GM18951 (cell line): Measurements from ENCODE around the gene CATSPERZ.
"Not testable (repeated sequence)": the region's sequence is repeated elsewhere in the genome, so short reads cannot be mapped to it uniquely, and the experiment has no call there.

Experiments
- POLR2A ChIP-seq: IDR thresholded peaks from 4 replicates; pipeline ENCODE4 v1.6.1; 2011; ENCODE audit warnings: mild to moderate bottlenecking; ENCODE audit not compliant: insufficient read length, insufficient read depth; ENCODE audit errors: extremely low read depth
- in situ Hi-C: fragments of 300-500 bp; cut with MboI; formaldehyde crosslinking; loops from one replicate; pipeline ENCODE4 v1.12.0; 2022; ENCODE audit warnings: low sequenced_read_pairs, mixed read lengths, inconsistent platforms; ENCODE audit not compliant: unreplicated experiment

CATSPERZ gene

DNA sequence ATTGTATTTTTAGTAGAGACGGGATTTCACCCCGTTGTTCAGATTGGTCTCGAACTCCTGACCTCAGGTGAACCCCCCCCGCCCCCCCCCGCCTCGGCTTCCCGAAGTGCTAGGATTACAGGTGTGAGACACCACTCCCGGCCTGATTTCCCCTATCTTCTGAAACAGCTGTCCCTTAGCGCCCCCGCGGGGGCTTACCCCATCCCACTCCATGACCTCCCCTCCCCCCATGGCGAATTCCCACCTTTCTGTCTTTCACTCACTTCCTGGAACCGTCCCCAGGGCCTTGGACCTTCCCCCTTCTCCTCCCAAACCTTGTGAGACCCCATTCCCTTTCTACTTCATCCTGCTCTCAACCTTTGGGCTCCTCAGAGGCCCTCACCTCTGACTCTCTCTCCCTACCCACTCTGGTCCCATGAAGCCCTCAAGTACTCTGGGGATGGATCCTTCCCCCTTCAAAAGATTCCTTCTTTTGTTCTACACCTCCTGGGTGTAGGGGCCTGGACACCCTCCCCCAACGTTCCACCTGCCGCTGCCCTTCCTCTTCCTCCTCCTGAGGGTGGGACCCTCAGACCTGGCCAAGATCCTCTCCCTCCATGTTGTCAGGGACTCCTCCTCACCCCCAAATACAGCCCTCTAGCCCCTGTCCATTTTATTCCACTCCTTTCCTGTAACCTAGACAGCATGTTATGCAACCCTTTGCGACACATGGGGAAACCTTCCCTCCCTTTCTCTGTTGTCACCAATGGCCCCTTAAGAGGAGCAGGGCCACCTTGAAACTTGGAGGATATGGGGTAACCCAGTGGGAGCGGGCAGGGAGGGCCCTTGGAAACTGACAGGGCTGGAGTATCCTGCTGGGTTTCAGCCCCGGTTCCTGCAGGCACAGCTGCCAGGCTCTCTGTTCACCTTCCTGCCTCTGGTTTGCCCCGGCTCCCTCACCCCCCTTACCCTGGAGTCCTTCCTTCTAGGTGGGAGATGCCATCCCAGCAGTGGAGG is 18.9 kb downstream of the CATSPERZ start:
- TF ChIP-seq POLR2A: no peak

GRCh38 chr11:64320556-64320955 is 20.4 kb downstream of the CATSPERZ start:
- in situ Hi-C loops: no loop called here
- no peak for TF ChIP-seq POLR2A

More for the DNA sequence above, 18.9 kb downstream of the CATSPERZ start:
- in situ Hi-C loops: no loop called here

- in situ Hi-C loops: no loop called here
- no peak for TF ChIP-seq POLR2A
Measured at GRCh38 chr11:64321026-64321425, 20.9 kb downstream of the CATSPERZ start.

GRCh38 chr11:64321533-64321932 is 21.4 kb downstream of the CATSPERZ start:
- TF ChIP-seq POLR2A: no peak
- in situ Hi-C loops: no loop called here

- no peak for TF ChIP-seq POLR2A
- in situ Hi-C loops: no loop called here
Measured at GRCh38 chr11:64322925-64323260, 22.7 kb downstream of the CATSPERZ start.

- in situ Hi-C loops: no loop called here
- no peak for TF ChIP-seq POLR2A
Measured at GRCh38 chr11:64323373-64323772, 23.2 kb downstream of the CATSPERZ start.

GRCh38 chr11:64323984-64324383 is 23.8 kb downstream of the CATSPERZ start:
- in situ Hi-C loops: not testable (repeated sequence)

GRCh38 chr11:64324692-64325469 is 24.7 kb downstream of the CATSPERZ start:
- in situ Hi-C loops: no loop called here

DNA sequence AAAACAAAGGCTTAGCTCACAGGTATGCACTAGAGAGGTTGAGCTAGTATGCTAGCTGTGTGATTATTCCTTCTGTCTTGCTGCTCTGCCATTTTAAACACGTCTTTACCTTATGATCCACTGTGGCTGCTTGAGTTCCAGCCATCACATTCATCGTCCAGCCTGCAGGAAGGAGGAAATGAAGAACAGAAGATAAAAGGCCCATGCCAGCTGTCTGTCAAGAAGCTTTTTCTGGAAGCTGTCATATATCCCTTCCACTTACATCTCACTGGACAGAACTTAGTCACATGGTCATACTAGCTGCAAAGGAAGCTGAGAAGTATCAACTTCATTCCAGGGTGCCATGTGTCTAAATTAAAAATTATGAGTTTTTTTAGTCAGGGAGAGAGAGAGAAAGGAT is 27.2 kb downstream of the CATSPERZ start:
- in situ Hi-C loops: no loop called here
- TF ChIP-seq POLR2A: no peak

More at GRCh38 chr11:64324692-64325469, 24.7 kb downstream of the CATSPERZ start:
- no peak for TF ChIP-seq POLR2A

- in situ Hi-C loops: no loop called here
- TF ChIP-seq POLR2A: no peak
Measured at GRCh38 chr11:64327993-64328392, 27.8 kb downstream of the CATSPERZ start.

DNA sequence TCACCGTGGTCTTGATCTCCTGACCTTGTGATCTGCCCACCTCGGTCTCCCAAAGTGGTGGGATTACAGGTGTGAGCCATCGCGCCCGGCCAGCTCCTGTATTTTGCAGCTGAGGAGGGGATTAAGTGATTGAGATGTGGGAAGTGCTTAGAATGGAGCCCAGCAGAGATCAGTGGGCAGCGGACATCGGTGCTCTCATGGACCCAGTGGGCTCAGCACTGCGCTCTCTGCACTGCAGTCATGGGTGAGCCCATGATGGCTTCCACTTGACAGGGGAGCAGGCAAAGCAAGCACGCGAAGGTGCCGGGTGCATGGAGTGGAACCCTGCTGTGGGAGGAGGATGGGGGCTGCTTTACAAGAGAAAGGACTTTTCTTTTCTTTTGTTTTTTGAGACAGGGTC is 30.7 kb downstream of the CATSPERZ start:
- in situ Hi-C loops: no loop called here

DNA sequence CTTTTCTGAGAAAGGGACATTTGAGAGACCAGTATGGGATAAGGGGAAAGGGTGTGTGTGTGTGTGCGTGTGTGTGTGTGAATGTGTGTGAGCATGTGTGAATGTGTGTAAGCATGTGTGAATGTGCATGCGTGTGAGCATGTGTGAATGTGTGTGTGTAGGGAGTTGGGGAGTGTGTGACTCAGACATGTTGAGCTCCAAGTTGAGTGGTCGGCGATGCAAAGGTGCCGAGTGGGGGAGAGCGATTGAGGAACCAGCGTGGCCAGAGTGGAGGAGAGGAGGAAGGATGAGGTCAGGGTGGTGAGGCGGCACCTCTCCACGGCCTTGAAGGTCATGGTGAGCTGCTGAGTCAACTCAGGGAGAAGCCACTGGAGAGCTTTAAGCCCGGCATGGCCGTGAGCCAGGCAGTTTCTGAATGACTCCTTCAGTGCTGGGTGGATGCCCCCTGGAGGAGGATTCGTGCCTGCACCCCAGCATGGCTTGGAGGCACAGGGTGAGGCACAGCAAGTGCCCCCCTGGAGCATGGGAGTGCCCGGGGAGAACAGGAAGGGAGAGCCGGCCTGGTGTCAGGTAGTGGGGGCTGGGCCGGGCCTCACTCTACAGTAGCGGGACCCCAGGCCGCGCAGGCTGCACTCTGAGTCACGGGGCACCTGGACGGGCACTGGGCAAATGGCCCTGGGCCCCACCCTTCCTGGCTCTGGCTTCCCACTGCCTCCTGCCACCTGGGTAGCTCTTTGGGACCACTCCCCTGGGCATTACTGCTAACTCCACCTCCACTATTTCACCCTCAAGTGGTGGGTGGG is 31.6 kb downstream of the CATSPERZ start:
- in situ Hi-C loops: no loop called here
- no peak for TF ChIP-seq POLR2A

More for the DNA sequence above, 30.7 kb downstream of the CATSPERZ start:
- TF ChIP-seq POLR2A: no peak

DNA sequence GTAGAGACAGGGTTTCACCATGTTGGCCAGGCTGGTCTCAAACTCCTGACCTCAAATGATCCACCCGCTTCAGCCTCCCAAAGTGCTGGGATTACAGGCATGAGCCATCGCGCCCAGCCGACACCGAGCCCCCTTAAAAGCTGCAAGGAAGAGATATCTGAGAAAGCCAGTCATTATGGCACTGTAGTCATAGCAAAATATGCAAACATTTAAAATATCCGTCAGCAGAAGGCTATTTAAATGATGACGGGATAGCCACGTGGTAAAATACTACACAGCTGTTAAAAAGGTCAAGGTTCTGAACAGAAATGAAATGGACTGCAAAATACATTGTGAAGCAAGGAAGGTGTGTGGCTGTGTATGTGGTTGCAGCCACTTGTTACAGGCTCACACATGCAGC is 33.4 kb downstream of the CATSPERZ start:
- in situ Hi-C loops: no loop called here
- TF ChIP-seq POLR2A: no peak
